Esophagus squamous epithelium (tissue), 4 donors: ENCODE data around the gene PTH2.

Source experiments
- CTCF ChIP-seq, 6 experiments: fragments of 450-650 bp in 4 of 6; fragments of 200-600 bp in 2 of 6; sonication (generic) in 2 of 6; IDR thresholded peaks; one replicate each; pipeline ENCODE4 v1.5.1; 2016 to 2019; ENCODE audit warnings: antibody characterized with exemption in 6 of 6, mild to moderate bottlenecking in 4 of 6, moderate library complexity in 4 of 6
- POLR2A ChIP-seq, 4 donors: fragments of 450-650 bp; IDR thresholded peaks; one replicate each; pipeline ENCODE4 v1.6.1; 2017; ENCODE audit warnings: antibody characterized with exemption in 4 of 4, mild to moderate bottlenecking in 4 of 4, moderate library complexity in 3 of 4

DNA sequence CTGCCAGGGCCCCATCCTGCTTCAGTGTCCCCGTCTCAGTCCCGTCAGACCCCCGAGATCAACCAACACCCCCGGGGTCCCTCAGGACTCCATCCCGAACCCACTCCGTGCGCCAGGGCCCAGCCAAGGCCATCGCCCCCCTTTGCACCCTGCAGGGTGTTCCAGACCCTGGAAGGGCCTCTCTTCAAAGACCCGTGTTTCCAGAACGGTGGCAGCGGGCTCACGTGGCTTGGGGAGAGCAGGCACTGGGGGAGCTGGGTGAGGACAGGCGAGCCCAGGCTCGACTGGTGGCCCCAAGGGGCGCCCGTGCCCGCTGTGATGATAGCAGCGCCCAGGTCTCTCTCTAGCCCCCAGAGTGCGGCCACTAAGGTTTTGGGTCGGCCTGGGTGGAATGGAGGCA, 33.8 kb downstream of the PTH2 start:
- TF ChIP-seq CTCF (IDR thresholded peaks at IDR 0.05) = no peak
- TF ChIP-seq POLR2A (IDR thresholded peaks at IDR 0.05) = no peak
